Mesodermal cell (in vitro differentiated cells): ENCODE results near the gene GRAMD2B.

ENCODE experiments used
- H3K27ac ChIP-seq: 2 replicates; pipeline ENCODE4 v1.7.0; 2013; ENCODE audit warnings: mild to moderate bottlenecking, low read depth, low read length, moderate library complexity; ENCODE audit not compliant: severe bottlenecking
- H3K36me3 ChIP-seq: 2 replicates; pipeline ENCODE4 v1.7.1; 2013; ENCODE audit warnings: mild to moderate bottlenecking, low read length, moderate library complexity; ENCODE audit not compliant: control insufficient read depth, insufficient read depth
- H3K4me1 ChIP-seq: one replicate; pipeline ENCODE4 v1.7.1; 2013; ENCODE audit warnings: mild to moderate bottlenecking, low read length; ENCODE audit not compliant: insufficient read depth, control insufficient read depth, poor library complexity, severe bottlenecking
- H3K4me3 ChIP-seq: 2 replicates; pipeline ENCODE4 v1.7.0; 2013; ENCODE audit warnings: low read length, control low read depth, mild to moderate bottlenecking; ENCODE audit not compliant: insufficient read depth, poor library complexity, severe bottlenecking; ENCODE audit errors: extremely low read depth
- H3K9me3 ChIP-seq: 2 replicates; pipeline ENCODE4 v1.7.1; 2013; ENCODE audit warnings: mild to moderate bottlenecking, low read length, moderate library complexity; ENCODE audit not compliant: control insufficient read depth
- WGBS, 2 experiments: methylation state at CpG; one replicate each; pipeline ENCODE4 v1.1.5; 2013; ENCODE audit warnings: missing lambda C conversion rate in 2 of 2; ENCODE audit not compliant: insufficient coverage in 2 of 2; 5-methylcytosine and 5-hydroxymethylcytosine counted together

The GRAMD2B gene

GRCh38 chr5:126540631-126541030, 117.4 kb downstream of the GRAMD2B start:
- Histone ChIP-seq H3K4me3 (no peak overlapping the region), H3K4me1 (no peaks in the 10 kb centered on the region), H3K9me3 (no peaks in the 10 kb centered on the region), H3K36me3 (peaks cover 18% of the 10 kb centered on the region), H3K27ac (no peak overlapping the region)
- 87 to 94% methylated on average over 3 of the region's 5 CpGs for WGBS, 2 experiments

GRCh38 chr5:126542441-126542840, 119.2 kb downstream of the GRAMD2B start:
- no peak overlapping the region for H3K27ac ChIP-seq
- peaks cover 36% of the 10 kb centered on the region for H3K36me3 ChIP-seq
- no peaks in the 10 kb centered on the region for H3K4me1 ChIP-seq
- H3K9me3 ChIP-seq: no peaks in the 10 kb centered on the region
- WGBS, 2 experiments: 100% methylated on average over 1 of the region's 2 CpGs
- H3K4me3 ChIP-seq: no peak overlapping the region

GRCh38 chr5:126543009-126543408, 119.8 kb downstream of the GRAMD2B start:
- Histone ChIP-seq H3K4me3 (no peak overlapping the region), H3K27ac (no peak overlapping the region), H3K9me3 (no peaks in the 10 kb centered on the region), H3K4me1 (no peaks in the 10 kb centered on the region), H3K36me3 (peaks cover 42% of the 10 kb centered on the region)
- WGBS, 2 experiments: 100% methylated on average over 1 of the region's 1 CpG

GRCh38 chr5:126543660-126544059, 120.5 kb downstream of the GRAMD2B start:
- no peak overlapping the region for H3K27ac ChIP-seq
- no peaks in the 10 kb centered on the region for H3K4me1 ChIP-seq
- WGBS, 2 experiments: no CpG with 5 or more reads among the region's 2 CpGs
- no peaks in the 10 kb centered on the region for H3K9me3 ChIP-seq
- peaks cover 48% of the 10 kb centered on the region for H3K36me3 ChIP-seq
- no peak overlapping the region for H3K4me3 ChIP-seq
